Activated T-cell treated with anti-CD3 and anti-CD28 coated beads, Interleukin-2, amount 50 U/mL, for 72 hours (primary cell): ENCODE results near the gene NPY4R2. TPM values are rescaled to one million over a fixed set of nuclear protein-coding genes. Genes with fewer than 3 reads are reported as not detected.

Experiments
- total RNA-seq, 2 donors: library from RNA; stranded (reverse); gene quantifications; one replicate each; pipeline ENCODE4 v1.2.3, GENCODE V29; 2022

The NPY4R2 gene
- total RNA-seq, 2 donors from 2014 or later, result not detected

Other genes starting within 250 kb of the NPY4R2 start
- gene SYT15B, start 155.1 kb upstream of the NPY4R2 start, total RNA-seq, result not detected
- not detected for gene FAM25C, start 81.1 kb downstream of the NPY4R2 start, total RNA-seq